GM19452 (cell line): Measurements from ENCODE around the gene OR52H1.
"Not testable (repeated sequence)": the region's sequence is repeated elsewhere in the genome, so short reads cannot be mapped to it uniquely, and the experiment has no call there.

Experiments
- ATAC-seq: cut with Tn5 transposase; IDR thresholded peaks from one replicate; pipeline ENCODE4 v1.9.1; 2021; ENCODE audit not compliant: unreplicated experiment

OR52H1 gene

GRCh38 chr11:5548440-5548839, at the start of gene OR52H1:
OR52H1 (minus strand) TSS chr11:5548540; CDS start chr11:5545505, 3,035 bp downstream.
- no peak for ATAC-seq

- ATAC-seq, result no peak
Observed at GRCh38 chr11:5597953-5598352, 49.6 kb upstream of the OR52H1 start.

- peak; percentile 42 for ATAC-seq
Observed at GRCh38 chr11:5596607-5597201, 48.4 kb upstream of the OR52H1 start, which contains the start of gene TRIM6. TRIM6 (plus strand) TSS chr11:5596637; CDS start chr11:5596898, 261 bp downstream.

GRCh38 chr11:5593146-5593545, 44.8 kb upstream of the OR52H1 start:
- ATAC-seq, result no peak

GRCh38 chr11:5592615-5593014, 44.3 kb upstream of the OR52H1 start:
- no peak for ATAC-seq

- ATAC-seq, result no peak
Observed at GRCh38 chr11:5591613-5592012, 43.3 kb upstream of the OR52H1 start.

GRCh38 chr11:5589906-5590305, 41.6 kb upstream of the OR52H1 start:
- not testable (repeated sequence) for ATAC-seq

GRCh38 chr11:5584458-5584857, 36.1 kb upstream of the OR52H1 start:
- not testable (repeated sequence) for ATAC-seq

- no peak for ATAC-seq
Observed at GRCh38 chr11:5581014-5581413, 32.7 kb upstream of the OR52H1 start.

- ATAC-seq, result no peak
Observed at GRCh38 chr11:5580577-5580976, 32.2 kb upstream of the OR52H1 start, which contains the start of gene OR52B6. OR52B6 (plus strand) TSS chr11:5580877; CDS start chr11:5580877, 0 bp downstream.

- no peak for ATAC-seq
Observed at GRCh38 chr11:5577101-5577500, 28.8 kb upstream of the OR52H1 start.

- ATAC-seq, result no peak
Observed at GRCh38 chr11:5575152-5575551, 26.8 kb upstream of the OR52H1 start.

GRCh38 chr11:5574654-5575053, 26.3 kb upstream of the OR52H1 start:
- ATAC-seq, result no peak

- no peak for ATAC-seq
Observed at GRCh38 chr11:5564259-5565019, 16.1 kb upstream of the OR52H1 start.

GRCh38 chr11:5557751-5558150, 9.4 kb upstream of the OR52H1 start:
- no peak for ATAC-seq

GRCh38 chr11:5556596-5557188, 8.4 kb upstream of the OR52H1 start:
- ATAC-seq, result no peak

- no peak for ATAC-seq
Observed at GRCh38 chr11:5553343-5553742, 5.0 kb upstream of the OR52H1 start.

- peak; percentile 57 for ATAC-seq
Observed at GRCh38 chr11:5550440-5551095, 2.2 kb upstream of the OR52H1 start.

GRCh38 chr11:5547982-5548381, 358 bp downstream of the OR52H1 start:
- ATAC-seq, result peak; percentile 73

- no peak for ATAC-seq
Observed at GRCh38 chr11:5546457-5546856, 1.9 kb downstream of the OR52H1 start.

- ATAC-seq, result no peak
Observed at GRCh38 chr11:5541427-5541826, 6.9 kb downstream of the OR52H1 start.
